Natural killer cell treated with Interleukin-12 subunit alpha and Interleukin-12 subunit beta and Interleukin-15 and Interleukin-18, amount 100 ng/mL, for 72 hours (primary cell): ENCODE data around the gene CXCL1. TPM values are rescaled to one million over a fixed set of nuclear protein-coding genes. Genes with fewer than 3 reads are reported as not detected.

ENCODE experiments used
- ATAC-seq, 2 donors: fragments of 150-1000 bp; cut with Tn5 transposase in 1 of 2; sonication (Bioruptor Pico), chemical (Tn5 transposase) in 1 of 2; 2 replicates each; pipeline ENCODE4 v1.10.0; 2021
- DNase-seq: peaks from one replicate; pipeline ENCODE4 v3.0.0; 2022; ENCODE audit warnings: low spot score
- H3K27ac Mint-ChIP-seq, 2 donors: 1 replicate in 1 of 2; 2 replicates in 1 of 2; pipeline ENCODE4 v1.8.0; 2022; ENCODE audit warnings: mixed read lengths in 2 of 2, mild to moderate bottlenecking in 1 of 2, moderate library complexity in 1 of 2
- H3K27me3 Mint-ChIP-seq, 2 donors: 1 replicate in 1 of 2; 2 replicates in 1 of 2; pipeline ENCODE4 v1.8.0; 2022; ENCODE audit warnings: mixed read lengths in 2 of 2
- H3K36me3 Mint-ChIP-seq: one replicate; pipeline ENCODE4 v1.8.0; 2022; ENCODE audit warnings: mixed read lengths
- H3K4me1 Mint-ChIP-seq, 2 donors: 1 replicate in 1 of 2; 2 replicates in 1 of 2; pipeline ENCODE4 v1.8.0; 2022; ENCODE audit warnings: low read depth in 2 of 2, mixed read lengths in 2 of 2, mild to moderate bottlenecking in 1 of 2
- H3K4me3 Mint-ChIP-seq: one replicate; pipeline ENCODE4 v1.8.0; 2022; ENCODE audit warnings: mixed read lengths
- H3K9me3 Mint-ChIP-seq: 2 replicates; pipeline ENCODE4 v1.8.0; 2022; ENCODE audit warnings: mixed read lengths
- total RNA-seq, 2 donors: library from RNA; stranded (reverse); gene quantifications; one replicate each; pipeline ENCODE4 v1.2.3, GENCODE V29; 2022

Gene CXCL1
- total RNA-seq, 2 donors from 2014 or later = 0.78 TPM; not detected in 1

DNA sequence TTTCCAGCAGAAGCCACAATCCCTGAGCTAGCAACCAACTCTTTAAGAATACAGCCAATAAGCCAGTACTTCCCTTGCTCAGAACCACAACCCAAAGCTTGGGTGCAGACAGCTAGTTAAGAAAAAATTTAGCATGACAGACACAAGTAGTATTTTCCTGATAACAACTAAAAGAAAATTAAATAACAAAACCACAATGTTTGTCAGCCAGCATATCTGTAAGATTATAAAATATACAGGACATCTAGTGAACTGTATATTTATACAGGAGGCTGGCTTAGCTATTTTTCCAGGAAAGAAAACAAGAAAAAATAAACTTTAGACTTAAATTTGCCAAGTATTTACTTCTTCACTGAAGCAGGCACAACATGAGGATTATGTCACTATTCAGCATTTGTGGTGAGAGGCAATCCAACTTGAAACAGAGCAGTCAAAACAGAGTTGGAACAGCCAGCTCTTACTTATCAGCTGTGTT lies 9.5 kb upstream of the CXCL1 start:
- no peak overlapping the region for H3K27ac Mint-ChIP-seq
- no peaks in the 10 kb centered on the region for H3K9me3 Mint-ChIP-seq
- no peak for DNase-seq
- no peak overlapping the region for H3K4me3 Mint-ChIP-seq
- no peaks in the 10 kb centered on the region for H3K27me3 Mint-ChIP-seq
- no peaks in the 10 kb centered on the region for H3K36me3 Mint-ChIP-seq
- no peaks in the 10 kb centered on the region for H3K4me1 Mint-ChIP-seq
- ATAC-seq = no peak

DNA sequence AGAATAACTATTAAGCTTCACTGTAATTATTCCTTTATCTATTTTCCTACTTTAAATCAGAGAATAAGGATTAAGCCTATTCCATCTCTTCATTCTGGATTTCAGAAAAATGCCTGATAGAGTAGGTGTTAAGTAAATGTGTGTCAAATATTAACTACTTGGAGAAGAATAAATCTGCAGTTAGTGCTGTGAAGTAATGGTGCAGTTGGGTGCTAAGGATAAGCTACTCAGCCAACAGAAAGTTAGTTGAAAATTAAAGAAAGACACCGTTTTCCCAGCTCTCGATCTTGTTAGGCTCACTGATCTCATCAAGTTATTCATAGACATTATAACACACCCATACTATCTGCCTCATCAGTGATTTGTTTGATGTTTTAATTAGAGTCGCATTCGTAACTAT lies 9.0 kb upstream of the CXCL1 start:
- Mint-ChIP-seq H3K36me3 (no peaks in the 10 kb centered on the region), H3K27me3 (no peaks in the 10 kb centered on the region), H3K4me1 (no peaks in the 10 kb centered on the region), H3K4me3 (no peak overlapping the region), H3K9me3 (no peaks in the 10 kb centered on the region), H3K27ac (no peak overlapping the region)
- DNase-seq (no peak), ATAC-seq (no peak)

DNA sequence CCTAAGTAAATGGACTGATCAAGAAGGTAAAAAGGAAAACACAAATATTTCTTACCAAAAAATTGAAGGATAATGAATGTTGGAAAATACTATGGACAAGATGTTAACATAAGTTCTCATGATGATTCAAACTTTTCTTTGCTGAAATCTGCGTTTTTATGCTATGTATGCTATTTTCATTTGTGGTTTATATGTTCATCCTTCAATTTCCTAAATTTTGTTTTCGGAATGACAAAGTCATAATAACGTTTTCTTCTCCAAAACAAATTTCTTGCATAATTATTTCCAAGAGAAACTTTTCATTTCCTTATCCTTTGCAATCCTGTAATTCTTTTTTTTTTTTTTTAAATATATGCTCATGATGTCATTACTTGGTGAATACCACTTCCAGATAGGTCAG lies 8.3 kb upstream of the CXCL1 start:
- no peaks in the 10 kb centered on the region for H3K27me3 Mint-ChIP-seq
- no peaks in the 10 kb centered on the region for H3K4me1 Mint-ChIP-seq
- H3K27ac Mint-ChIP-seq = no peak overlapping the region
- no peak overlapping the region for H3K4me3 Mint-ChIP-seq
- ATAC-seq = no peak
- H3K36me3 Mint-ChIP-seq = no peaks in the 10 kb centered on the region
- no peak for DNase-seq
- no peaks in the 10 kb centered on the region for H3K9me3 Mint-ChIP-seq

- Mint-ChIP-seq H3K27ac (no peak overlapping the region), H3K9me3 (no peaks in the 10 kb centered on the region), H3K4me3 (no peak overlapping the region), H3K36me3 (no peaks in the 10 kb centered on the region), H3K27me3 (no peaks in the 10 kb centered on the region), H3K4me1 (no peaks in the 10 kb centered on the region)
- no peak for DNase-seq
- no peak for ATAC-seq
These were observed 6.9 kb upstream of the CXCL1 start for GRCh38 chr4:73862322-73862721.

GRCh38 chr4:73864365-73864764 lies 4.8 kb upstream of the CXCL1 start:
- H3K27me3 Mint-ChIP-seq = peaks cover 5 to 7% of the 10 kb centered on the region in 2 donors
- no peak overlapping the region for H3K27ac Mint-ChIP-seq
- H3K36me3 Mint-ChIP-seq = no peaks in the 10 kb centered on the region
- H3K9me3 Mint-ChIP-seq = no peaks in the 10 kb centered on the region
- ATAC-seq (no peak), DNase-seq (no peak)
- no peaks in the 10 kb centered on the region for H3K4me1 Mint-ChIP-seq
- H3K4me3 Mint-ChIP-seq = no peak overlapping the region

GRCh38 chr4:73864961-73865360 lies 4.2 kb upstream of the CXCL1 start:
- peaks cover 7 to 9% of the 10 kb centered on the region in 2 donors for H3K27me3 Mint-ChIP-seq
- no peak overlapping the region for H3K27ac Mint-ChIP-seq
- ATAC-seq = no peak
- H3K4me3 Mint-ChIP-seq = no peak overlapping the region
- H3K4me1 Mint-ChIP-seq = no peaks in the 10 kb centered on the region
- no peaks in the 10 kb centered on the region for H3K36me3 Mint-ChIP-seq
- no peak for DNase-seq
- no peaks in the 10 kb centered on the region for H3K9me3 Mint-ChIP-seq

GRCh38 chr4:73865431-73866096 lies 3.6 kb upstream of the CXCL1 start:
- ATAC-seq (no peak), DNase-seq (no peak)
- Mint-ChIP-seq H3K36me3 (no peaks in the 10 kb centered on the region), H3K27ac (no peak overlapping the region), H3K4me1 (no peaks in the 10 kb centered on the region), H3K27me3 (peaks cover 7 to 9% of the 10 kb centered on the region in 2 donors), H3K4me3 (no peak overlapping the region), H3K9me3 (no peaks in the 10 kb centered on the region)

DNA sequence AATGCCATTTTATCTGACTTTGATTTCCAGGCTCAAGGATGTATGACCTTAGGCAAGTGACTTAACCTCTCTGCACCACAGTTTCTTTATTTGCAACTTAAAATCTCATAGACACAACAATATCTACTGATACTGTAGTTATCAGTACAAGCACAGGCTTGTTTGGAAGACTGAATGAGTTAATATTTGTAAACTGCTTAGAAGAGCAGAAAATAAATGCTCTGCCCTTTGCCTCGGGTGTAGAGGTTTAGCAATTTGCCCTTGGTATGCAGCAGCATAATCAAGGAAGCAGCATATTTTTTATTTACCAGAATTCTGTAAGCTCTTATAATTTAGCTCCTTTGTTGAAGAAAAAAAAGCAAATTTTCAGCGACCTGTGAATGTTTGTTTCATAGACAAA lies 2.9 kb upstream of the CXCL1 start:
- ATAC-seq = no peak
- no peaks in the 10 kb centered on the region for H3K9me3 Mint-ChIP-seq

DNA sequence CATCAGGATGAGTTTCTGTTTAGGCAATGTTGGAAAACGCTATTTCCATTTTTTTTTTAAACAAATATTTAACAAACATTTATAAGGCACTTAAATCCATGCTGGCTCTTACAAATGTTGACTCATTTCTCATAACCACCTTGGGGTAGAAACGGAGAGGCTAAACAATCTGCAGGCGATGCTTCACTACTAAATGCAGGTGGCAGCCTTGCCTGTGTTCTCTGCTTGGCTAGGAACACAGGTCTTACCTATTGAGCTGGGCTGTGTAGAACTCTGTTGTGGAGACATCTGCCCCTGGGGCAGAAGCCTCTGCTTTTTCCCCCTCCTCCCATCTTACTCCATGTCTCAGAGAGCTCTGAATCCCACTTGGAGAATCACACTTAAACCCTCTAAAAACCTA lies 1.4 kb upstream of the CXCL1 start:
- no peak overlapping the region for H3K27ac Mint-ChIP-seq
- DNase-seq = no peak
- H3K4me1 Mint-ChIP-seq = peaks cover 0 to 2% of the 10 kb centered on the region in 2 donors
- H3K9me3 Mint-ChIP-seq = peaks cover 2% of the 10 kb centered on the region
- H3K27me3 Mint-ChIP-seq = peaks cover 7 to 9% of the 10 kb centered on the region in 2 donors
- ATAC-seq = no peak
- H3K4me3 Mint-ChIP-seq = no peak overlapping the region
- H3K36me3 Mint-ChIP-seq = no peaks in the 10 kb centered on the region

More for the DNA sequence above, 2.9 kb upstream of the CXCL1 start:
- peaks cover 7 to 9% of the 10 kb centered on the region in 2 donors for H3K27me3 Mint-ChIP-seq
- no peak overlapping the region for H3K27ac Mint-ChIP-seq
- no peaks in the 10 kb centered on the region for H3K36me3 Mint-ChIP-seq
- no peak overlapping the region for H3K4me3 Mint-ChIP-seq
- H3K4me1 Mint-ChIP-seq = no peaks in the 10 kb centered on the region
- DNase-seq = no peak

GRCh38 chr4:73868206-73869129 lies 725 bp upstream of the CXCL1 start:
- Mint-ChIP-seq H3K36me3 (no peaks in the 10 kb centered on the region), H3K27ac (no peak overlapping the region), H3K4me1 (peaks cover 0 to 3% of the 10 kb centered on the region in 2 donors), H3K4me3 (no peak overlapping the region), H3K9me3 (peaks cover 4% of the 10 kb centered on the region), H3K27me3 (peaks cover 7 to 9% of the 10 kb centered on the region in 2 donors)
- DNase-seq (no peak), ATAC-seq (no peak)

DNA sequence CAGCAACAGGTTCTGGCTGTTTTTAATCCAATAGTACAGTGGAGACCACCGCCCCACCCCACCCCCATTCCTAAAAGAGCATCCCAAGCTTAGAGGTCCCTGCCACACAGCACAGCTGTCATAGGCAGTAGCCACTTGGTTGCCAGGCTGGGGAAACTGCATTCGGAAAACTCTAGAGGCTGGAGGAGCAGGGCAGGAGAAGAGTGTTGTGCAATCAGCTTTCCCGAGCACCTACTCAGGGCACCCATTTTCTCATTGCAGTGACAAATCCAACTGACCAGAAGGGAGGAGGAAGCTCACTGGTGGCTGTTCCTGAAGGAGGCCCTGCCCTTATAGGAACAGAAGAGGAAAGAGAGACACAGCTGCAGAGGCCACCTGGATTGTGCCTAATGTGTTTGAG lies 1.1 kb downstream of the CXCL1 start:
- no peak overlapping the region for H3K27ac Mint-ChIP-seq
- H3K9me3 Mint-ChIP-seq = peaks cover 8% of the 10 kb centered on the region
- peaks cover 7 to 9% of the 10 kb centered on the region in 2 donors for H3K27me3 Mint-ChIP-seq
- DNase-seq = no peak
- peaks cover 0 to 3% of the 10 kb centered on the region in 2 donors for H3K4me1 Mint-ChIP-seq
- no peak overlapping the region for H3K4me3 Mint-ChIP-seq
- no peak for ATAC-seq
- H3K36me3 Mint-ChIP-seq = no peaks in the 10 kb centered on the region

- ATAC-seq = no peak
- Mint-ChIP-seq H3K36me3 (no peaks in the 10 kb centered on the region), H3K4me1 (peaks cover 0 to 3% of the 10 kb centered on the region in 2 donors), H3K27ac (no peak overlapping the region), H3K9me3 (peaks cover 8% of the 10 kb centered on the region), H3K4me3 (no peak overlapping the region), H3K27me3 (peaks cover 7 to 9% of the 10 kb centered on the region in 2 donors)
- no peak for DNase-seq
These were observed 1.6 kb downstream of the CXCL1 start for GRCh38 chr4:73870768-73871167.

DNA sequence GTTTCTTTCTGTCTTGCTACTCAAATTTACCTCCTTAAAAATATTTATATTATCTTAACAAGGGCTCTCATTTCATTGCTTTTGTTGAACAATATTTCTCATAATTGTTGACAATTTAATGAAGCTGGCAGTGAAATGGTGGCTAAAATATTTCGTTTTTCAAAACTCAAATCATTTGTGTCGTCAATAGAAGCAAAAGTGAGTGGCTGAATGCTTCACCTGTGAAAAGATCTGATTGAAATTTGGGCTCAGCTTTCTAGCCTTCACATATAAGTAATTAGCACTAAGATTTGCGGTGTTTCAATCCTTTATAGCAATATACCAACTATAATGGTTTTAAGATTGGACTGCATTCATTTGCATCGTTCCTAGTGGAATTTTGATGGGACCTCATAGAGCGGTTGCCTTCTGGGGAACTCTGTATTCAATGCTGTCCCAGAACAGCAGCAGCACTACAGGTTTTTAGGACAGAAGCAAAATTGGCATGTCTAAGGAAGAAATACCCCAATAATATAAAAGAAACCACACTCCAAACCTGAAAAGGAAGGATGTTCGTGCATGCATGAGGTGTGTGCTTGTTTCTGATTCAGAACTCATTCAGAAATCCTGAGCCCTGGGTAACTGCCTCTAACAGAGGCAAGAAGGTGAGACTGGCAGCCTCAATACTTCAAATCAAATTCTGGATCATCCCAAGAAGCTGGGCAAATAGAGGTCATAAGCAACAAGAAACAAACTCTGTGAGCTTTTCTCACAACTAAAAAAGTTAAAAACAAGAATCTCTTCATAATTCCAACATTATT lies 2.5 kb downstream of the CXCL1 start:
- H3K9me3 Mint-ChIP-seq = peaks cover 8% of the 10 kb centered on the region
- H3K36me3 Mint-ChIP-seq = no peaks in the 10 kb centered on the region
- H3K27ac Mint-ChIP-seq = no peak overlapping the region
- ATAC-seq (no peak), DNase-seq (no peak)
- H3K4me1 Mint-ChIP-seq = peaks cover 0 to 3% of the 10 kb centered on the region in 2 donors
- peaks cover 7 to 9% of the 10 kb centered on the region in 2 donors for H3K27me3 Mint-ChIP-seq
- no peak overlapping the region for H3K4me3 Mint-ChIP-seq
